GM19455 (cell line): ENCODE measurements around the gene INKA2.

Experiments
- ATAC-seq: cut with Tn5 transposase; IDR thresholded peaks from one replicate; pipeline ENCODE4 v1.9.1; 2021; ENCODE audit not compliant: unreplicated experiment

The INKA2 gene

DNA sequence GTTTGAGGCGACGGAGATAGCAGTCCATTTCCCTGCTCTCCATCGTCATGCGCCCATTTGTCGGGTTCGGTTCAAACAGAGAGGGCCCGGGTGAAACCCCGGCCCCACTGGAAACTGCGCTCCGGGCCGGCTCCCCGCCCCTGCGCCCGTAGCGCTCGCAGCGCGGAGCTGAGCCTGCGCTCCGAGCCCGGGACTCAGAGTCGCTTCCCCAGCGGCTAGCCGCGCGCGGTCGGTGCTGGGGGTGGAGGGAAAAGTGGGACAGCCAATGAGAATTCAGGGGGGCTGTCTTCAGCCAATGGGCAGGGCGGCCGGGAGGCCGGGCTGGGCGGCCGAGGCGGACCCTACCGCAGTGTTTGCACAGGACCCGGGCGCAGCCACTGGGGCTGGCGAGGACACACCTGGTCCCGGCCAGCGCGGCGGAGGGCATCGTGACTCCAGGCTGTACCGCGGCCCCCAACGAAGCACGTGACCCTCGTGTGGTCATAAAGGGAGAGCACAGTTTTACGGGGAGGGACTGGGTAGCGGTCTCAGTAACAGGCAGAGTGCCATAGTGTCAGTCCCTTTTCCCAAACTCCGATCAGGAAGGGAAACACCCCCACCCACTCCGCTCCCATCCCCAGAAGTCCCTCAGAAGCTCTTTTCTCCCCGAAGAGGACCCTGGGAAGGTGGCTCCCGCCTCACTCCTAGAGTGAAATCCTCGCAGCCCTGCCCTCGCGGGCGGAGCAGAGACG is at the start of gene INKA2:
TSS of gene INKA2 (minus strand) at position 202 of the 731 bp plus-strand sequence. CDS start at position 49, 153 bp downstream.
- ATAC-seq, result peak; percentile 89

DNA sequence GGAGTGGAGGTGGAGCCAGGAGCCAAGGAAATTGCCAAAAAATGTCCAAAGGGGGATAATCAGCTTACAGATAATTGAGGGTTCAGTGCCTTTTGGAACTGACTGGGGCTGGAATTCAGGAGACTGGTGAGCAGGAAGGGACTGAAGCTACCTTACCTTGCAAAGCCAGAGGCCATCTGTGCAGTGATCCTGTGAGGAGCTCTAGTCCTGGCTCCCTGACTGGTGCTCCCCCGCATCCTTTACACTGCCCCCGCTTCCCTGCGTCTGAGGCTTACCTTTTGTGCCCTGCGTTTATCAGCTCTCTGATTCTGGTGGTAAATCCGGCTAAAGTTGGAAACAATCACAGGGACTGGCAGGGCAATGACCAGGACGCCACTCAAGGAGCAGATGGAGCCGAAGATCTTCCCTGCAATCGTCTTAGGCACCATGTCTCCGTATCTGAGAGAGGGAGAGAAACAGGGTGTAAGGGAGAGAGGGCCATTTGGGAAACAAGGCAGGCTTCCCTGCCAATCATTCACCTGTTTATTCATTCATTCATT is 47.5 kb upstream of the INKA2 start:
- ATAC-seq, result no peak

DNA sequence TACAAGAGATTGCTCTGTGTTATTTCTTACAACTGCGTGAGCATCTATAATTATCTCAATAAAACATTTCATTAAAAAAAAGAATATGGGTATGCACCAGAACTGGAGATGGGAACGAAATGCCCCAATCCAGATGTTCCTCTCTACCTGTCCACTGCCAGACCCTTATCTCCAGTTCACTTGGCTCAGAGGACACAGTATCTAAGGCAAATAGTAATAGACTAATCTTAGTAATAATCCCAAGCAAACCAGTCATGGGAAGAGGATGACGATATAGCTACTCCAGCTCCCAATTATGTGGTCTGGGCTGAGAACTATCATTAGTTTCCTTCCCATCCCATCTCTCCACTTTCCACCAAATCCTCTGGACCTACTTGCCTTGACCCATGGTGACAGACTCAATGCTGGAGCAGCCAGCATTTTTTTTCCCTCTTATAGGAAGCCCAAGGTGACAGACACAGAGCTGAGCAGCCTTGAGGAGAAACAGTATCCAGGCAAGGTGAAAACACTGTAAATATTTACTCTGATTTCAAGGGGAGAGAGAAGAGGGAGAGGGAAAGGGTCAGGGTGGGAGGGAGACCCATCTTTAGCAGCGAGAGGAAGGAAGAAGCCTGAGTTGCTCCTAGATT is 45.2 kb upstream of the INKA2 start:
- ATAC-seq, result no peak

DNA sequence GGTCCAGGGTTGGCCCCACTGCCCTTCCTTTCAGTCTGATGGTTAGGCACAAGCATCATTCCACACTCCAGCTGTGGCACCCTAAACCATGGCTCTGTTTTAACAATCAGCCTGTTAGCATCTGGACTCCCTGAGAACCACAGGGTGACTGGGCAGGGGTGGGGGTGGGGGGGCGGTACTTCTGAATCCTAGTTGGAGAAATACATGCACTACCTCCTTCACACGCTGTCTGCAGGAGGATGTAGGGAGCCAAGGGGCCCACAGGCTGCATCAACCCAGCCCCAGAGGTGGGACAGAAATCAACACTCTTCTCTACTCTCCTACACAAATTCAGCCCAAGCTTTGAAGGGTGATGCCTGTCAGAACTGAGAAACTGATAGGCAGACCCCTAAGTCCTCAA is 40.4 kb upstream of the INKA2 start:
- no peak for ATAC-seq

GRCh38 chr1:111778541-111779051 is 39.4 kb upstream of the INKA2 start:
- ATAC-seq, result no peak

- no peak for ATAC-seq
Measured at GRCh38 chr1:111778066-111778465, 38.9 kb upstream of the INKA2 start.

GRCh38 chr1:111777301-111777700 is 38.1 kb upstream of the INKA2 start:
- ATAC-seq, result no peak

DNA sequence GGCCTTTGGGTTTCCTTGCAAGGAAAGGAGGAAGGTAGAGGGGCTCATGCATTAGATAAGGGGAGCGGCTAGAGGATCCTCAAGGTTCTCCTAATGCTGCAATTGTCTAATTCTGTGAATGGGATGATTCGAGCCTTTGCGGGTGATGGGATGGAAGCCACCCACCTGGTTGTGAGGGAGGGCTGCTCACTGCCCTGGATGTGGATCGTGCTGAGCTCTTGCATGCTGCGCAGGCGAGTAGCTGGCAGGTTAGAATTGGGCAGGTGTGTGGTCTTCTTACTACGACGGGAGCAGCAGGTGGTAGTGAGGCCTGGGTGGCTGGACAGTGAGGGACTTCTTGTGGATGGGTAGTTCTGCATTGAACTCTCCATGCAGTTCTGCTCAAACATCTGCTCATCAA is 37.7 kb upstream of the INKA2 start:
- no peak for ATAC-seq

DNA sequence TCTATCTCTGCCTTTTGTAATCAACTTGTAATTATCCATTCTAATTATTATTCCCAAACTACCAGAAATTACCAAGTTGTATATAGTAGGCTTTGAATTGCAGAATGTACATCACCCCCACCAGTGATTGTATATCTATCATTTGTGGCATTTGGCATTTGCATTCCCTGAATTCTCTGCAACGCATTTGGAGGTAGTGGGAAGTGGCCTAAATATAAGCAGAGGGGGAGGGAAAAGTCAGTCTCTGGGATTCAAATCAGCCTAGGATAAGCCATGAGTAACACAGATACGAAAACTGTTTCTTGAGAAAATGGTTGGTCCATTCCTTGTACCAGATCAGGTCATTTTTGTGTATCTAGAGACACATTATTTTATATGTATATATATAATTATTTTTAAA is 37.2 kb upstream of the INKA2 start:
- ATAC-seq, result no peak

- ATAC-seq, result no peak
Measured at GRCh38 chr1:111775966-111776365, 36.8 kb upstream of the INKA2 start.

GRCh38 chr1:111770916-111771315 is 31.7 kb upstream of the INKA2 start:
- ATAC-seq, result no peak

GRCh38 chr1:111769517-111770146 is 30.4 kb upstream of the INKA2 start:
- no peak for ATAC-seq

DNA sequence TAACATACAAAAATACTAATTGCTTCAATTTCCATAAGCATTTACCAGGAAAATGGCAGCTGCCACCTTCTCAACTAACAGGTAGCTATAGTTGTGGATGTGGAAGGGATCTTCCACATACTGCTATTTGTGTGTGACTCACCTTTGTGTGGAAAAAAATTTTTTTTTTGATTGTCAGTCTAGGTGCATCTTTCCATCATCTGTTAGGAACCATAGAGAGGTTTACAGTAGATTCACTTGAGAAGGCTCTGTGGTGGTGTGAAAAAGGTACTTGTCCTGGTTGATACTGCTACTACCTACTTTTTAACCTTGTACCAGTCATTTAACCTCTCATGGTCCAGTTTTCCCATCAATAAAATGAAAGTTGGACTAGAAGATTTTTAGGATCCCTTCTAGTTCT is 29.4 kb upstream of the INKA2 start:
- ATAC-seq, result no peak

GRCh38 chr1:111768023-111768422 is 28.8 kb upstream of the INKA2 start:
- ATAC-seq, result no peak

DNA sequence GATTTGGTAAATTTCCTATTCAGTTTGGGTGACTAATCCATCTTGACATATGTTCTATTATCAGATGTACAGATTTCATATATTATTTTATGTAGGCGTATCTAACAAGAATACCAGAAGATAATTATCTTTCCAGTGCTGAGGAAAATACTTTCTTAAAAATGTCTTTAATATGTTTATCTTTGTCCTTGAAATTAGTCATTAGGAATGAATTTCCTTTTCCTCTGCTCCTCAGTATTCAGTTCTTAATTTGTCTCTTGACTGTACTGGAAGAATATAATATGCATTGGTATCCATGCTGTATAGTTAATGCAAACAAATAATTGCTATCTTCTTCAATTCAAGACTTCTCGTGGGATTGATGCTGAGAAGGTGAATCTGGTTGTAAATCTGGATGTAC is 23.1 kb upstream of the INKA2 start:
- ATAC-seq, result no peak

DNA sequence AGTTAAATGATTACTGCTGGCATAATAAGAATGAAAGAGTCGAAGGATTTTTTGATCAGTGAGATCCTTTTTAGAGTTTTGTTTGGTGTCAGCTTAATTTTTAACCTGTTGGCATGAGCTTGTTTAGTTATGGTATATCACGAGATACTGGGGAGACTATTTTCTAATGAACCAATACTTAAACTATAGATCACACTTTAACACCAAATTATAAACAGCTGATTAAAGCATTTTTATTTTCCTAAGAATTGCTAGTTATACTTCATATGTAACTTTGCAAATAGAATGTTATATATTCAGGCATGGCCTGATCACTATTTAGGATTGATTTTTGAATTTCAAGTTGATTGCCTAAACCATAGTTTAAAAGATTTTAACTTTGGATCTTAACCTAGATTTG is 22.5 kb upstream of the INKA2 start:
- no peak for ATAC-seq

GRCh38 chr1:111758373-111758772 is 19.2 kb upstream of the INKA2 start:
- no peak for ATAC-seq

DNA sequence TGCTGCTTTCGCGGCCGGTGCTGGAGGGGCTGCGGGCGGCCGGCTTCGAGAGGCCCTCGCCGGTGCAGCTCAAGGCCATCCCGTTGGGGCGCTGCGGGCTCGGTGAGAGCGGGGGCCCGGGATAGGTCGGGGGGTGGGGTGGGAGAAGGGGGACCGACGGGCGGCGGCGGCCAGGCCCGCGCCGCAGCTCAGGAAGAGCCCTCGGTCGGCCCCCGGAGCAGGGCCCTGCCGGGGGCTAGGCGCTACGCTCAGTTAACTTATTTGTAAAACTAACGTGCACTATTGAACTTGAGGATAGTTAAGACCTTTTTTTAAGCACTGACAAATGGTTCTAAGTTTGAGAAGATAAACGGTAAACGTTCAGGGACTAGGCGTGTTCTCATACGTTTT is 16.9 kb upstream of the INKA2 start:
- ATAC-seq, result peak; percentile 22

DNA sequence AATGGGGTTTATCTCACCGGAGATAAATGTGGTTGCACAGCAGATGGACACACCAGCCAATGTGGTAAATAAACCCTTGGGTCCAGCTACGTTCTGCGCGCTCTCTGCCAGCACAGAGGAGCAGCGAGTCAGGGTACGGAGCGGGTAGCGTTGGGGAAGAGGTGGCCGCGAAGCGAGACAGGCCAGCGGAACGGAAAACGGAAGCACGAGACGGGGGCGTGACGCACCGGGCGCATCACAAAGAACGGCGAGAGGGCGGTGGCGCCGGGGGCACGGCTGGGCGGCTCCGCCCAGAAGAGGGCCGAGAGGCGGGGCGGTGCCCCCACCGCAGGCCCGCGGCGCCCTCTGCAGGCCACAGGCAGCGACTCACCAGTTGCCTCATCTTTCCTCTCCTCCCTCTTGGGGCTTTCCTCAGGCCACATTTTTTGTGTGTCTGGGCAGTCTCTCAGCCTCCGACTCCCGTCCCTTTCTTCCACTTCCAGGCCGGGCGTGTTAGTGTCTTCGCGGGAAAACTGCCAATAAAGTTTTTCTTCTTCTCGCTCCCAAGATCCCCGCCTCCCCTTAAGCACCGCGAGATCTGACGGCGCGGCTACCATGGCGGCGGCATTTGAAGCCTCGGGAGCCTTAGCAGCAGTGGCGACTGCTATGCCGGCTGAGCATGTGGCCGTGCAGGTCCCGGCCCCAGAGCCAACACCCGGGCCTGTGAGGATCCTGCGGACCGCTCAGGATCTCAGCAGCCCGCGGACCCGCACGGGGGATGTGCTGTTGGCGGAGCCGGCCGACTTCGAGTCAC is 16.3 kb upstream of the INKA2 start, which contains the start of gene DDX20:
TSS of gene DDX20 (plus strand) at position 571 of the 793 bp plus-strand sequence. CDS start at position 595, 24 bp downstream.
- ATAC-seq, result peak; percentile 88

GRCh38 chr1:111754984-111755330 is 15.8 kb upstream of the INKA2 start:
- ATAC-seq, result no peak
